ENCODE results near the gene POGLUT3. TPM values are rescaled to one million over a fixed set of nuclear protein-coding genes. Genes with fewer than 3 reads are reported as not detected.
A peak's percentile ranks its signal among the peaks of the same experiment; 100 is the strongest.

POGLUT3 gene
- total RNA-seq, 1 experiment from 2014 or later: 13.1 TPM

- no peak overlapping the region for H3K27ac ChIP-seq (ENCODE audit: insufficient read length, low read depth, low read length)
- H3K27me3 Mint-ChIP-seq (ENCODE audit: low read depth): no peaks in the 10 kb centered on the region
- no peak overlapping the region for H2BK12ac ChIP-seq (ENCODE audit: insufficient read length, low read depth, low read length)
- peak overlapping the region in 1 of 3 experiments; percentile 63; a peak in 1 of 7 replicates for H3K27ac Mint-ChIP-seq
- no peaks in the 10 kb centered on the region for H3K9me3 Mint-ChIP-seq
- H3K18ac ChIP-seq (ENCODE audit: insufficient read length, low read depth, low read length): no peak overlapping the region
- H3K9ac ChIP-seq (ENCODE audit: extremely low read depth, insufficient read length, low read length): no peak overlapping the region
- no peaks in the 10 kb centered on the region for H3K79me1 ChIP-seq (ENCODE audit: insufficient read depth, low read depth, low read length, poor library complexity, severe bottlenecking)
- H3K36me3 Mint-ChIP-seq (ENCODE audit: insufficient read depth in 1 of 3, low read depth in 3 of 3): no peaks in the 10 kb centered on the region
- no peaks in the 10 kb centered on the region for H3K9me3 ChIP-seq (ENCODE audit: control insufficient read depth, low read depth, low read length)
- H2BK20ac ChIP-seq (ENCODE audit: low read depth, low read length, poor library complexity, severe bottlenecking): no peak overlapping the region
- no peak overlapping the region for H2AK5ac ChIP-seq (ENCODE audit: insufficient read length, low read length)
- no peak overlapping the region for H2BK5ac ChIP-seq (ENCODE audit: insufficient read length, low read length)
- no peak for TF ChIP-seq CTCF (conservative IDR thresholded peaks at IDR 0.05)
- no peaks in the 10 kb centered on the region for H3K27me3 ChIP-seq (ENCODE audit: insufficient read depth, low read length)
- no peak overlapping the region for H3K4me3 Mint-ChIP-seq
- H2BK15ac ChIP-seq (ENCODE audit: low read depth, low read length): no peak overlapping the region
- H4K91ac ChIP-seq (ENCODE audit: insufficient read length, low read depth, low read length): no peak overlapping the region
- no CpG with 5 or more reads among the region's 5 CpGs for WGBS (ENCODE audit: extremely low coverage, insufficient read length, low lambda C conversion rate)
- H4K20me1 ChIP-seq (ENCODE audit: control insufficient read depth, insufficient read depth, insufficient read length): no peaks in the 10 kb centered on the region
- no peak overlapping the region for H4K5ac ChIP-seq (ENCODE audit: insufficient read length, low read depth, low read length)
- no peak overlapping the region for H3K56ac ChIP-seq (ENCODE audit: insufficient read length, low read depth, low read length)
- no peak overlapping the region for H3K4ac ChIP-seq (ENCODE audit: low read depth, low read length)
- no peak overlapping the region for H3T11ph ChIP-seq (ENCODE audit: low read length)
- H3K4me1 ChIP-seq (ENCODE audit: insufficient read depth, low read length): 0 out of 2 replicates have a peak, but pooled peaks cover 6% of the 10 kb centered on the region
- no peak overlapping the region for H3K14ac ChIP-seq (ENCODE audit: insufficient read depth, low read length)
- H3K79me2 ChIP-seq (ENCODE audit: insufficient read depth, low read length): no peaks in the 10 kb centered on the region
- H3K23ac ChIP-seq (ENCODE audit: insufficient read length, low read depth, low read length): no peak overlapping the region
- H3K4me1 Mint-ChIP-seq: peaks cover 16 to 23% of the 10 kb centered on the region in 2 experiments
- no peak overlapping the region for H3K4me2 ChIP-seq (ENCODE audit: insufficient read depth, insufficient read length, low read length)
- no peak overlapping the region for H2AFZ ChIP-seq (ENCODE audit: low read length)
- no peak overlapping the region for H2BK120ac ChIP-seq (ENCODE audit: low read depth, low read length, poor library complexity, severe bottlenecking)
- no peak overlapping the region for H4K8ac ChIP-seq (replicated peaks; ENCODE audit: insufficient read length, low read depth, low read length)
- no peak for DNase-seq
- H3K23me2 ChIP-seq (ENCODE audit: insufficient read length, low read depth, low read length, poor library complexity, severe bottlenecking): no peaks in the 10 kb centered on the region
These were observed 45.3 kb upstream of the POGLUT3 start for GRCh38 chr11:108543316-108543964.

Measured in H9 (cell line).